22Rv1 (cell line): ENCODE data around the gene IL1RAPL2.

Experiments
- ZFX ChIP-seq: fragments of 450-650 bp; IDR thresholded peaks from 2 replicates; pipeline ENCODE4 v1.6.1; 2017; ENCODE audit warnings: antibody characterized with exemption, borderline replicate concordance
- TF ChIP-seq, protein P1 (sequence below): fragments of 450-650 bp; IDR thresholded peaks from 2 replicates; pipeline ENCODE4 v1.5.1; 2017; ENCODE audit warnings: mild to moderate bottlenecking

DNA sequence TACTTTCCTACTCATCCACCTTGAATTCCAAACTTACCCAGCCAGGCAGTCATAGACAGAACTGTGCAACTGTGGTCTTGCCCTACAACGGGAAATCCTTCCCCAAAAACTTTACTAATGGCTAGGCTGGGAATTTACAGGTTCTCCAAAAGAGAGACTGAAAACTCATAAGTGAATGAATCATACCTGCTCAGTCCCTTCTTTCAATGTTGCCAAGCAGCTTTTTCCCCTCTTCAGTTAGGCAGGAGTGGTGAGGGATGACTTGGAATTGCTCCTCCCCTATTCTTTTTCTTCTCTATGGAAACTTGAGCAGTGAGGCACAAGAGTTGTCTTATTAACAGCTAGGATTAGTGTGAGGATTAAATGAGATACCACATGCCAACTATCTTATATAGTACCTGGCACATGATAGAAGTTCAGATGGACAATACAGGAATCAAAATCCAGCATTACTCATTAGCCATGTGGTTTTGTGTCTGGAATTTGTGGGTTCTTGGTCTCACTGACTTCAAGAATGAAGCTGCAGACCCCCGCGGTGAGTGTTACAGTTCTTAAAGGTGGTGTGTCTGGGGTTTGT, 548.6 kb downstream of the IL1RAPL2 start:
- TF ChIP-seq, protein P1, sequence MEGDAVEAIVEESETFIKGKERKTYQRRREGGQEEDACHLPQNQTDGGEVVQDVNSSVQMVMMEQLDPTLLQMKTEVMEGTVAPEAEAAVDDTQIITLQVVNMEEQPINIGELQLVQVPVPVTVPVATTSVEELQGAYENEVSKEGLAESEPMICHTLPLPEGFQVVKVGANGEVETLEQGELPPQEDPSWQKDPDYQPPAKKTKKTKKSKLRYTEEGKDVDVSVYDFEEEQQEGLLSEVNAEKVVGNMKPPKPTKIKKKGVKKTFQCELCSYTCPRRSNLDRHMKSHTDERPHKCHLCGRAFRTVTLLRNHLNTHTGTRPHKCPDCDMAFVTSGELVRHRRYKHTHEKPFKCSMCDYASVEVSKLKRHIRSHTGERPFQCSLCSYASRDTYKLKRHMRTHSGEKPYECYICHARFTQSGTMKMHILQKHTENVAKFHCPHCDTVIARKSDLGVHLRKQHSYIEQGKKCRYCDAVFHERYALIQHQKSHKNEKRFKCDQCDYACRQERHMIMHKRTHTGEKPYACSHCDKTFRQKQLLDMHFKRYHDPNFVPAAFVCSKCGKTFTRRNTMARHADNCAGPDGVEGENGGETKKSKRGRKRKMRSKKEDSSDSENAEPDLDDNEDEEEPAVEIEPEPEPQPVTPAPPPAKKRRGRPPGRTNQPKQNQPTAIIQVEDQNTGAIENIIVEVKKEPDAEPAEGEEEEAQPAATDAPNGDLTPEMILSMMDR: no peak
- TF ChIP-seq ZFX: no peak
